Activated CD4-positive, alpha-beta T cell treated with anti-CD3 and anti-CD28 coated beads for 4 hours (primary cell): ENCODE data around the gene NADK.

ENCODE experiments used
- DNase-seq, 2 donors: peaks; one replicate each; pipeline ENCODE4 v3.0.0-alpha.2; 2020

NADK gene, protein sequence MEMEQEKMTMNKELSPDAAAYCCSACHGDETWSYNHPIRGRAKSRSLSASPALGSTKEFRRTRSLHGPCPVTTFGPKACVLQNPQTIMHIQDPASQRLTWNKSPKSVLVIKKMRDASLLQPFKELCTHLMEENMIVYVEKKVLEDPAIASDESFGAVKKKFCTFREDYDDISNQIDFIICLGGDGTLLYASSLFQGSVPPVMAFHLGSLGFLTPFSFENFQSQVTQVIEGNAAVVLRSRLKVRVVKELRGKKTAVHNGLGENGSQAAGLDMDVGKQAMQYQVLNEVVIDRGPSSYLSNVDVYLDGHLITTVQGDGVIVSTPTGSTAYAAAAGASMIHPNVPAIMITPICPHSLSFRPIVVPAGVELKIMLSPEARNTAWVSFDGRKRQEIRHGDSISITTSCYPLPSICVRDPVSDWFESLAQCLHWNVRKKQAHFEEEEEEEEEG

GRCh38 chr1:1777950-1778662 lies at the start of gene NADK:
Gene NADK, minus strand, starts transcription at chr1:1778470. Its CDS starts 13,064 bp downstream, at chr1:1765406.
- DNase-seq: peak; percentile 71

DNA sequence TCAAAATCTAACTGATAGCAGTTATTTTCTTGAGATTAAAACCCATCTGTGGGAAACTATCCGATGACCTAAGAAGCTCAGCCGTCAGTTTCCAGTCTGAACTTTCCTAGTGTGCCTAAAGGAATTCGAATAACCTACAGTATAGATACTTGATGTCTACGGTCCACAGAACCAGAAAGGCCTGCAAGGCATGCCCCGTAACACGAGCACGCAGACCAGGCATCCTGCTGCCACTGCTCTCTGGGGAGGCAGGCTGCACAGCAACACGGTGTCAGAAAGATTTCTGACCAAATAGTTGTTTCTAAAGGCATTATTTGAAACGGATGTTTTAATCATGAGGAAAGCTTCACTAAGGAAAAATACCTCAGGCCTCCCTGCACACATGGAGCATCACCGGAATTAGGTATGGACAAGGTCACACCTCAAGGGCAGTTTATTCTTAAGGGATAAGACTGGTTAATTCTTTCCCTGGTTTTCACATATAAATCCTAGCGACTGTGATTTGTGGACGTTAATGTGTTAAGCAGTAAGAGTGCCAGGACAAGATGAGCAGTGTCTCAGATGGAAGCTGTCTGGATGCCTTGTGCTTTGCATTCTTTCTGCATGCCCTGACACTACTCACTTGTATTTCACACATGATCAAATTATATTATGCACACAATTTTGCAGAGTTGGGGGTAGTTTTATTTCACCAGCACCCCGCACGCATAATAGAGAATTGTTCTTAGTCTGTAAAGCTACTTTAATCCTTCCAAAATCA lies 49.0 kb upstream of the NADK start:
- DNase-seq: no peak

DNA sequence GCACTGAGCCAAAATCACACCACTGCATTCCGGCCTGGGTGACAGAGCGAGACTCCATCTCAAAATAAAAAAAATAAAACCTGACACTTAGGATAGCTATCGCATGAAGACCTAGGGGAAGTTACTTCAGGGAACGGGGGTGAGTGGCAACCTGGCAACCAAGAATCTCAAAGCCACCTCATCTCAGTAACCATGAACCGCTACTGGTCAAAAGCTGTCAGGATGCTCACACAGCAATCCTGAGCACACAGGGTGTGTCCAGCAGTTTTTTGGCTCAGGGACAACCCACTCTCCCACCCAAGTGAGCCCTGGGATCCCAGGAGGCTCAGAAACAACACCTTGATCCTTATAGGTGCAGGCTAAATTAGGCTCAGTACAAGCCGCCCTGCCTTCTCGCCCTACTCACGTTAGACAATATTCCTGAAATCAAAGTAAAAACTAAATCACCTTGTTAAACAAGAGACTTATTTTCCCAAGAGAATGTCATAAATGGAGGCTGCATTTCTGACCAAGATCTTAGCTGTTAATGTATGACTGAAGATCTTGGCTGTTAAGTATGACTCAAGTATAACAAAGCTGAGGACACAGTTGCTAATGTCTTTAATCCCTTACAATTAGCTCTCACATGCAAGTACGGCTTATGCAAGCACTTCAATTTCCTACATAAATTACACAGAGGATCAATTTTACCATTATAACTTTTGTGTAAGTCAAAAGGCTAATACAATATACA lies 48.3 kb upstream of the NADK start:
- no peak for DNase-seq

- no peak for DNase-seq
Observed at GRCh38 chr1:1825217-1825616, 46.9 kb upstream of the NADK start.

- DNase-seq: no peak
Observed at GRCh38 chr1:1819762-1820161, 41.5 kb upstream of the NADK start.

GRCh38 chr1:1817221-1817620 lies 39.0 kb upstream of the NADK start:
- no peak for DNase-seq

GRCh38 chr1:1815606-1816281 lies 37.5 kb upstream of the NADK start:
- DNase-seq: no peak

- DNase-seq: no peak
Observed at GRCh38 chr1:1809489-1809888, 31.2 kb upstream of the NADK start.

DNA sequence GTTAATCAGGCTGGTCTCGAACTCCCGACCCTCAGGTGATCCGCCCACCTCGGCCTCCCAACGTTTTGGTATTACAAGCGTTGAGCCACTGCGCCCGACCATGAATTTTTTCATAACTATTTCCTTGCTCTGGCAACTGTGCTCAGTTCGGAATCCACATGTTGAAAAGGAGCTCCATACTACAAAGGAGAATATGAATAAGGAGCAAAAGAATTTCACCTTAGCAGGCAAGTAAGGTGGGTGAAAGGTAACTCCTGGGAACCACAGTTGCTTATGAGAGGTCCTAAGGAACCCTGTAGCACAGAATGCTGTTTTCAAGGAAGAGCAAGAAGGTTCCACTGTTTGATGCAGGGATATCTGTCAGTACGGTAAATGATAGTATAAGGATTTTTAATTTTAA lies 29.9 kb upstream of the NADK start:
- no peak for DNase-seq

DNA sequence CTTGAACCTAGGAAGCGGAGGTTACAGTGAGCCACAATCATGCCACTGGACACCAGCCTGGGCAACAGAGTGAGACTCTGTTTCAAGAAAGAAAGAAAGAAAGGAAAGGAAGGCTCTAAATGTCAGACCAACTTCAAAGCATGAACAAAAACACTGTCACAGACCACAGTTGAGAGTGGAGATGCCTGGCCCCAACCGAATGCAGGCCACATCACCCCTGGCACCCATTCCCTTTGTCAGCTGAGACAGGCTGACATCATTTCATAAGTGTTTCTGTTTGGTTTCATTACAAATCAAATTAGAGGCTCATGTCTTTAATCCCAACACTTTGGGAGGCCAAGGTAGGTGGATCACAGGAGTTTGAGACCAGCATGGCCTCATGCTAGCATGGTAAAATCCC lies 28.6 kb upstream of the NADK start:
- DNase-seq: no peak

DNA sequence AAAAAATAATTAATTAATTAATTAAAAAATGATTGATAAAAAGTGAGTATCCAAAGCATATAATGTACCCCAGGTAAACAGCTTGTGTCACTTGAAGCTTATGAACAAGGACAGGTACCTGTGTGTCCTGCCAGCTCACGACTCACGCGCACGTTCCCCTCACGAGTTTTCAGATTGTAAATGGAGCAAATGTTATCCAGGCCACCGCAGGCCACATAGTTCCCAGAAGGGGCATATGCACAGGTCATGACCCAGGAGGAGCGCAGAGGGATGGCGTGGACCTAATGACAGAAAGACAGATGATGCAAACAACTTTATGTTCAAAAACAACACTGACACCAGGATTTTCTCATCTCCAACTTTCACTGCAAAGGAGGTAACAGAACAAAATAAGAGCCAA lies 26.0 kb upstream of the NADK start:
- no peak for DNase-seq

GRCh38 chr1:1802871-1803270 lies 24.6 kb upstream of the NADK start:
- no peak for DNase-seq

- no peak for DNase-seq
Observed at GRCh38 chr1:1799716-1800115, 21.4 kb upstream of the NADK start.

GRCh38 chr1:1797731-1798341 lies 19.6 kb upstream of the NADK start:
- DNase-seq: no peak

DNA sequence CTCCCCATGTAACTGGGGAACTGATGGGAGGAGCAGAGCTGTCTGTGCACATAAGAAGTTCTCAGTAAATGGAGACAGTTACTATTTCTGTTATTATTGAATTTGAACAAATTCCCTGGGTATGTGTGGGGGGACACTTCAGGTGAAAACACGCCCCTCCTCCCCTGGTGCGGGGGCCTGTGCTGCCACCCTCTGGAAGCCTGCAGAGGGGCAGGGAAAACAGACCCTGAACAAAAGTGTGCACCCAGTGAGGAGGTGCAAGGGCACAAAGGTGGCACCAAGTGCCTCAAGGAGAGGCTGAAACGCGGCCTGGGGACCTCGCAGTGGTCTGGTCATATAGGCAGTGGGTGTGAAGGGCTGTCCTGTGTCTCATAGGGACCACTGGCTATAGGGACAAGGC lies 18.2 kb upstream of the NADK start:
- no peak for DNase-seq

GRCh38 chr1:1794999-1795398 lies 16.7 kb upstream of the NADK start:
- DNase-seq: no peak

GRCh38 chr1:1793481-1794244 lies 15.4 kb upstream of the NADK start:
- no peak for DNase-seq

GRCh38 chr1:1788646-1789431 lies 10.6 kb upstream of the NADK start:
- DNase-seq: no peak

DNA sequence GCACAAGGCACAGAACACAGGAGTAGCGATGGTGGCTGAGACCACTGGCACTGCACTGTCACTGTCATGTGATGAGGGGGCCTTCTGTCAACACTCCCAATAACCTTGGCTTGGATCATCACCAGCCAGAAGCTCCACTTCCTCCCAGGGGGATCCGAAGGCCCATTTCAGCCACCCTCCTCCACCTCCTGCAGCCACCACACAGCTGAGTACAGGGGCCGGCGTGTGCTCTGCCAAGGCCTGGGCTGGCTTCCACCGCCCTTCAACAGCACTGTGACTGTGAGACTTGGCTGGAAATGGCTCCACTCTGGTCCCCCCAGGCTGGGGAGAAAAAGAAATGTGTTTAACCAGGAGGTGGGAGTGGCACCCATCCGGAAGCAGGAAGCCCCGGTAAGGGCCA lies 9.9 kb upstream of the NADK start:
- DNase-seq: no peak
